Endothelial cell of umbilical vein (primary cell): ENCODE data around the gene DONSON. TPM values are rescaled to one million over a fixed set of nuclear protein-coding genes. Genes with fewer than 3 reads are reported as not detected.
A peak's percentile ranks its signal among the peaks of the same experiment; 100 is the strongest.

Experiments used
- BruUV-seq: library from RNA; stranded (reverse); fragments of 400-500 nt; replicated peaks from 2 replicates; lab custom pipeline; 2021; lab: Mats Ljungman, UMichigan
- CTCF ChIA-PET: fragments of 300-600, 350-600 bp; sonication (Branson Sonifier 250); formaldehyde crosslinking; loops from one replicate; lab custom pipeline; 2021; ENCODE audit warnings: antibody characterized with exemption, inconsistent platforms; lab: Charles Lee
- POLR2A ChIA-PET: fragments of 300-600, 350-600 bp; sonication (Branson Sonifier 250); formaldehyde crosslinking; loops from one replicate; lab custom pipeline; 2021; ENCODE audit warnings: antibody characterized with exemption, inconsistent platforms; lab: Charles Lee
- DNase-seq: peaks from one replicate; pipeline ENCODE4 v3.0.0-alpha.2; 2011; ENCODE audit warnings: low read depth, low spot score
- FAIRE-seq: peaks from 2 replicates; lab custom pipeline; 2011; peaks lifted over from hg19 to GRCh38; lab: Jason Lieb, UNC
- H2AFZ ChIP-seq: 2 replicates; pipeline ENCODE4 v1.6.0; 2012; ENCODE audit warnings: low read depth, low read length, control low read depth, inconsistent platforms
- H3K27ac ChIP-seq: 2 replicates; pipeline ENCODE4 v1.5.1; 2011; ENCODE audit warnings: low read depth, mild to moderate bottlenecking, control low read depth, low read length, moderate library complexity; ENCODE audit not compliant: insufficient read depth
- H3K27me3 ChIP-seq, 2 experiments: 2 replicates each; pipeline versions ENCODE4 v1.6.0 to v1.6.1; 2011; ENCODE audit warnings: low read length in 2 of 2, mixed read lengths in 1 of 2; ENCODE audit not compliant: control insufficient read depth in 2 of 2, insufficient read depth in 2 of 2
- H3K36me3 ChIP-seq, 2 experiments: 2 replicates in 1 of 2; 3 replicates in 1 of 2; pipeline ENCODE4 v1.5.1; 2011; ENCODE audit warnings: low read length in 2 of 2, mild to moderate bottlenecking in 1 of 2, moderate library complexity in 1 of 2; ENCODE audit not compliant: control insufficient read depth in 2 of 2, insufficient read depth in 2 of 2; ENCODE audit errors: extremely low read depth in 1 of 2
- H3K4me1 ChIP-seq: 3 replicates; pipeline ENCODE4 v1.5.1; 2011; ENCODE audit warnings: mild to moderate bottlenecking, low read length; ENCODE audit not compliant: control insufficient read depth, insufficient read depth; ENCODE audit errors: extremely low read depth
- H3K4me2 ChIP-seq: 2 replicates; pipeline ENCODE4 v1.6.1; 2011; ENCODE audit warnings: low read length, control low read depth, mixed read lengths; ENCODE audit not compliant: insufficient read depth
- H3K4me3 ChIP-seq, 3 experiments: fragments of 200-600 bp in 1 of 3; sonication (generic), shearing (Covaris generic) in 1 of 3; replicated peaks in 1 of 3; 2 replicates each; pipeline ENCODE4 v1.5.1; 2011 to 2016; ENCODE audit warnings: control low read depth in 3 of 3, low read length in 3 of 3, mild to moderate bottlenecking in 2 of 3, inconsistent platforms in 1 of 3, low read depth in 1 of 3, moderate library complexity in 1 of 3; ENCODE audit not compliant: insufficient read depth in 1 of 3
- H3K79me2 ChIP-seq: 2 replicates; pipeline ENCODE4 v1.6.0; 2012; ENCODE audit warnings: low read length, inconsistent platforms; ENCODE audit not compliant: control insufficient read depth, insufficient read depth
- H3K9ac ChIP-seq: replicated peaks from 2 replicates; pipeline ENCODE3; 2011; ENCODE audit warnings: low read length, control low read depth; ENCODE audit not compliant: insufficient read depth; ENCODE audit errors: extremely low read depth
- H3K9me1 ChIP-seq: replicated peaks from 3 replicates; pipeline ENCODE4 v1.6.0; 2011; ENCODE audit warnings: mild to moderate bottlenecking, low read length; ENCODE audit not compliant: control insufficient read depth, insufficient read depth; ENCODE audit errors: extremely low read depth
- H3K9me3 ChIP-seq: replicated peaks from 2 replicates; pipeline ENCODE4 v1.5.1; 2012; ENCODE audit warnings: low read length, inconsistent platforms; ENCODE audit not compliant: control insufficient read depth, insufficient read depth
- H4K20me1 ChIP-seq: replicated peaks from 2 replicates; pipeline ENCODE3; 2011; ENCODE audit warnings: mild to moderate bottlenecking, low read length; ENCODE audit not compliant: control insufficient read depth, insufficient read depth; ENCODE audit errors: extremely low read depth
- CTCF ChIP-seq, 2 donors: IDR thresholded peaks; 1 replicate in 1 of 2; 2 replicates in 1 of 2; pipeline ENCODE4 v1.5.1; 2011; ENCODE audit warnings: low read length in 2 of 2, mild to moderate bottlenecking in 2 of 2, moderate library complexity in 2 of 2, control low read depth in 1 of 2, inconsistent platforms in 1 of 2, low read depth in 1 of 2; ENCODE audit not compliant: insufficient read depth in 1 of 2; ENCODE audit errors: extremely low read depth in 1 of 2
- EZH2 ChIP-seq: IDR thresholded peaks from 2 replicates; pipeline ENCODE4 v1.6.1; 2012; ENCODE audit warnings: borderline replicate concordance, low read depth, mild to moderate bottlenecking, moderate library complexity, low read length, inconsistent platforms; ENCODE audit not compliant: severe bottlenecking
- FOS ChIP-seq: IDR thresholded peaks from 2 replicates; pipeline ENCODE4 v1.6.1; 2011; ENCODE audit warnings: mild to moderate bottlenecking, low read length, moderate library complexity, borderline replicate concordance; ENCODE audit not compliant: insufficient read depth
- GATA2 ChIP-seq: IDR thresholded peaks from 2 replicates; pipeline ENCODE4 v1.7.0; 2011; ENCODE audit warnings: low read depth, mild to moderate bottlenecking, moderate library complexity, mixed read lengths, low read length; ENCODE audit not compliant: insufficient read length, insufficient read depth
- MYC ChIP-seq: IDR thresholded peaks from one replicate; pipeline ENCODE4 v1.6.1; 2011; ENCODE audit warnings: mild to moderate bottlenecking, low read depth, low read length
- POLR2AphosphoS5 ChIP-seq: IDR thresholded peaks from 2 replicates; pipeline ENCODE4 v1.6.1; 2012; ENCODE audit warnings: low read depth, mild to moderate bottlenecking, control low read depth, low read length, moderate library complexity; ENCODE audit not compliant: insufficient read depth
- dilution Hi-C: fragments of 300-500 bp; cut with MboI; formaldehyde crosslinking; loops from one replicate; pipeline ENCODE4 v1.15.0; 2019; ENCODE audit warnings: low sequenced_read_pairs; ENCODE audit not compliant: extremely low pct_ligation_motif_present
- intact Hi-C: fragments of 100-400 bp; cut with micrococcal nuclease; formaldehyde crosslinking; loops from one replicate; pipeline ENCODE4 v1.10.0; 2022
- polyA plus RNA-seq, 4 experiments: library from polyadenylated mRNA; depleted of rRNA in 3 of 4; stranded (reverse) in 3 of 4; unstranded in 1 of 4; fragments of >200 nt; gene quantifications; 2 replicates each; pipeline versions ENCODE4 v1.2.1 to v1.2.3, GENCODE V29; 2011 to 2012; ENCODE audit warnings: missing spikeins in 1 of 4
- total RNA-seq: library from RNA; stranded (reverse); gene quantifications from 2 replicates; pipeline ENCODE4 v1.2.3, GENCODE V29; 2021

The DONSON gene
- total and polyA plus RNA-seq, 2 donors (not counting 3 experiments of a cell fraction or from before 2014, with no cell fraction given) = 14.3 to 29.4 TPM

- dilution Hi-C loops = no loop called here
- Histone ChIP-seq H3K27me3 (no peaks in the 10 kb centered on the region), H3K9me3 (no peaks in the 10 kb centered on the region), H3K9me1 (no peaks in the 10 kb centered on the region), H2AFZ (no peak overlapping the region), H3K4me1 (peaks cover 17% of the 10 kb centered on the region), H3K4me3 (no peak overlapping the region), H3K36me3 (peaks cover 15 to 35% of the 10 kb centered on the region in 2 experiments), H3K9ac (no peak overlapping the region), H3K79me2 (peaks cover 88% of the 10 kb centered on the region), H4K20me1 (peaks cover 20% of the 10 kb centered on the region), H3K4me2 (peak overlapping the region; percentile 100), H3K27ac (no peak overlapping the region)
- CTCF ChIA-PET = interaction anchor here (1.1 kb wide), 1 partner anchor 60 kb away, joined by 3 read pairs; no protein-coding TSS in a partner anchor
- no peak for TF ChIP-seq GATA2
- no peak for TF ChIP-seq POLR2AphosphoS5
- no peak for TF ChIP-seq FOS
- TF ChIP-seq MYC = no peak
- TF ChIP-seq EZH2 = no peak
- TF ChIP-seq CTCF (IDR thresholded peaks at IDR 0.05; ENCODE audit: extremely low read depth in 1 of 2, insufficient read depth in 1 of 2, low read depth in 1 of 2, low read length in 2 of 2) = no peak
- FAIRE-seq (no peak), DNase-seq (no peak)
- intact Hi-C loops = no loop called here
- POLR2A ChIA-PET = no interaction called here
- no TSS peak for BruUV-seq
Measured at GRCh38 chr21:33546086-33546485, 42.4 kb downstream of the DONSON start.
